A673 (cell line): ENCODE results near the gene SLC16A4.

Experiments
- CTCF ChIP-seq: fragments of 300-800, 200-600 bp; sonication (generic); conservative IDR thresholded peaks from 2 replicates; pipeline ENCODE4 v1.5.1; 2017; ENCODE audit warnings: low read depth, mild to moderate bottlenecking, antibody characterized with exemption, low read length, moderate library complexity, mixed read lengths
- EZH2 ChIP-seq: fragments of 200-600 bp; sonication (generic); IDR thresholded peaks from 2 replicates; pipeline ENCODE4 v1.6.1; 2017; ENCODE audit warnings: borderline replicate concordance, low read depth, mild to moderate bottlenecking, mixed read lengths, antibody characterized with exemption, low read length; ENCODE audit not compliant: poor library complexity, severe bottlenecking

GRCh38 chr1:110341146-110341871, 49.5 kb downstream of the SLC16A4 start:
- TF ChIP-seq CTCF (no peak), EZH2 (no peak)
